Activated gamma-delta T cell treated with anti-CD3 and anti-CD28 coated beads, Interleukin-2, amount 50 U/mL, for 16 hours (primary cell): ENCODE measurements around the gene POLRMT.
A peak's percentile ranks its signal among the peaks of the same experiment; 100 is the strongest.

ENCODE experiments used
- DNase-seq: peaks from one replicate; pipeline ENCODE4 v3.0.0-alpha.2; 2020; ENCODE audit warnings: low read depth

POLRMT gene

GRCh38 chr19:579111-579841, 54.1 kb downstream of the POLRMT start:
- DNase-seq: no peak

- DNase-seq: no peak
Measured at GRCh38 chr19:577439-578392, 55.6 kb downstream of the POLRMT start.

GRCh38 chr19:576768-577438, 56.4 kb downstream of the POLRMT start:
- no peak for DNase-seq

- no peak for DNase-seq
Measured at GRCh38 chr19:575527-576506, 57.5 kb downstream of the POLRMT start.

GRCh38 chr19:574658-575526, 58.4 kb downstream of the POLRMT start:
- DNase-seq: no peak

- no peak for DNase-seq
Measured at GRCh38 chr19:573519-573825, 59.9 kb downstream of the POLRMT start.

GRCh38 chr19:572743-573518, 60.4 kb downstream of the POLRMT start:
- no peak for DNase-seq

GRCh38 chr19:572140-572742, 61.1 kb downstream of the POLRMT start, which contains the start of gene BSG:
BSG (plus strand) TSS chr19:572596; CDS start chr19:572635, 39 bp downstream.
- DNase-seq: peak; percentile 97

- no peak for DNase-seq
Measured at GRCh38 chr19:571566-571974, 61.8 kb downstream of the POLRMT start.

GRCh38 chr19:570937-571565, 62.3 kb downstream of the POLRMT start:
- DNase-seq: no peak

GRCh38 chr19:570251-570686, 63.1 kb downstream of the POLRMT start:
- no peak for DNase-seq

- no peak for DNase-seq
Measured at GRCh38 chr19:567296-567900, 65.9 kb downstream of the POLRMT start.
